ENCODE measurements around the gene BICC1.

BICC1 gene

DNA sequence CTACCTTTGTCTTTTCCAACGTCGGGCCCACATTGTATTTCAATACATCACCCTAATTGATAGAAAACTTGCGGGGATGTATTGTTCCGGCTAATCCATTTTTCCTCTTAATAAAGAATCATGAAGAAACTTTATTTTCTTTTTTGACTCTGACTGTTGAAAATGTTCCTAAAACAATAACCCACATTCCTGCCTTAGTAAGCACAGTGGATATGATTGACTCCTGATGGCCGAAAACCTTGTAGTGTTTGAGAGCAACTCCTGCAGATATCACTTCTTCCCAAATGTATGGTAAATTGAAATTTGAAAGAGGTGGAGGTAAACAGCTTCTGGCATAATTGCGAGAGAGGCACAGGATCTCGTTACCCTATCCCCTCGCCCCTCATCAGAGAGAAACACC is 65.7 kb downstream of the BICC1 start:
- Histone ChIP-seq H3F3A (ENCODE audit: low read depth) (no peaks in the 10 kb centered on the region), H3K4me3 (ENCODE audit: low read length, poor library complexity, severe bottlenecking) (no peak overlapping the region), H3K79me2 (ENCODE audit: insufficient read depth, low read length) (no peaks in the 10 kb centered on the region), H2AFZ (ENCODE audit: low read length) (no peak overlapping the region), H3K9ac (ENCODE audit: low read depth, low read length, poor library complexity, severe bottlenecking) (no peak overlapping the region), H3K9me3 (ENCODE audit: insufficient read depth, low read depth, low read length) (no peaks in the 10 kb centered on the region), H3K4me1 (ENCODE audit: insufficient read depth, low read length, poor library complexity, severe bottlenecking) (no peaks in the 10 kb centered on the region), H3K27me3 (ENCODE audit: insufficient read depth, low read length, poor library complexity, severe bottlenecking) (no peaks in the 10 kb centered on the region), H3K4me2 (ENCODE audit: low read depth, low read length, poor library complexity, severe bottlenecking) (no peak overlapping the region), H3K36me3 (ENCODE audit: insufficient read depth, low read length) (no peaks in the 10 kb centered on the region), H3K9me2 (replicated peaks; ENCODE audit: low read depth, low read length) (no peaks in the 10 kb centered on the region), H4K20me1 (ENCODE audit: insufficient read depth, low read length, poor library complexity, severe bottlenecking) (no peaks in the 10 kb centered on the region)
- TF ChIP-seq, protein P1, sequence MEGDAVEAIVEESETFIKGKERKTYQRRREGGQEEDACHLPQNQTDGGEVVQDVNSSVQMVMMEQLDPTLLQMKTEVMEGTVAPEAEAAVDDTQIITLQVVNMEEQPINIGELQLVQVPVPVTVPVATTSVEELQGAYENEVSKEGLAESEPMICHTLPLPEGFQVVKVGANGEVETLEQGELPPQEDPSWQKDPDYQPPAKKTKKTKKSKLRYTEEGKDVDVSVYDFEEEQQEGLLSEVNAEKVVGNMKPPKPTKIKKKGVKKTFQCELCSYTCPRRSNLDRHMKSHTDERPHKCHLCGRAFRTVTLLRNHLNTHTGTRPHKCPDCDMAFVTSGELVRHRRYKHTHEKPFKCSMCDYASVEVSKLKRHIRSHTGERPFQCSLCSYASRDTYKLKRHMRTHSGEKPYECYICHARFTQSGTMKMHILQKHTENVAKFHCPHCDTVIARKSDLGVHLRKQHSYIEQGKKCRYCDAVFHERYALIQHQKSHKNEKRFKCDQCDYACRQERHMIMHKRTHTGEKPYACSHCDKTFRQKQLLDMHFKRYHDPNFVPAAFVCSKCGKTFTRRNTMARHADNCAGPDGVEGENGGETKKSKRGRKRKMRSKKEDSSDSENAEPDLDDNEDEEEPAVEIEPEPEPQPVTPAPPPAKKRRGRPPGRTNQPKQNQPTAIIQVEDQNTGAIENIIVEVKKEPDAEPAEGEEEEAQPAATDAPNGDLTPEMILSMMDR (conservative IDR thresholded peaks at IDR 0.05; ENCODE audit: low read length): no peak
- TF ChIP-seq EZH2phosphoT487 (IDR thresholded peaks at IDR 0.05; ENCODE audit: borderline replicate concordance): no peak

DNA sequence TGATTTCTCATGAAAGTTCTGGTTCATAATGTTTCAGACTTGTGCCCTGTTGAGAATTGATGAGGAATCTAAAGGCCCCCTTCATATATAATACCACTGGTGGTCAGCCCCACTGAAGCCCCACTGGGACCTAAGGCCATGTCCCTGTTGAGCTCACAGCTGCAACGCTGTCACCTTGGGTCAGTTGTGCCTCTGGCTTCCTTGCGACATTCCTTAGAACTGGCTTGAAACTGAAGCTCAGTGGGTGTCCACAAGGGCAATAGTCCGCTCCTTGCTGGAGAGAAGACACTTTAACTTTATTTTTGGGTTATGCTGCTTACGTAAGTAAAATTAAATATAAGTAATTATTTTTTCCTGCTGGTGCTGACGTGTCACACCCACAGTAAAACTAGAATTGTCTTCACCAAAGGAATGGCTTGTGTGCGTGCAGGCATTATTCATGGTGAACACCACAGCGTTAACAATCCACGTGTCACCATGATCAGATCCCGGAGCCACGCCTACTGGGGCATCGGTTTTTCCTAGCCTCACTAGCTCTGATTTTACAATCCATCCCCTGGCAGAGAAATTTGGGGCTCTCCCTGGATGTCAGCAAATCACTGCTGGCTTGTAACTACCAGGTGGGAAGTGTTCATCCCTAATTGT is 66.5 kb downstream of the BICC1 start:
- no peaks in the 10 kb centered on the region for H3K36me3 ChIP-seq (ENCODE audit: insufficient read depth, low read length)
- H3K79me2 ChIP-seq (ENCODE audit: insufficient read depth, low read length): no peaks in the 10 kb centered on the region
- H3F3A ChIP-seq (ENCODE audit: low read depth): no peaks in the 10 kb centered on the region
- no peak overlapping the region for H2AFZ ChIP-seq (ENCODE audit: low read length)
- no peaks in the 10 kb centered on the region for H3K27me3 ChIP-seq (ENCODE audit: insufficient read depth, low read length, poor library complexity, severe bottlenecking)
- H3K4me2 ChIP-seq (ENCODE audit: low read depth, low read length, poor library complexity, severe bottlenecking): no peak overlapping the region
- no peak overlapping the region for H3K4me3 ChIP-seq (ENCODE audit: low read length, poor library complexity, severe bottlenecking)
- H4K20me1 ChIP-seq (ENCODE audit: insufficient read depth, low read length, poor library complexity, severe bottlenecking): no peaks in the 10 kb centered on the region
- H3K9ac ChIP-seq (ENCODE audit: low read depth, low read length, poor library complexity, severe bottlenecking): no peak overlapping the region
- no peaks in the 10 kb centered on the region for H3K4me1 ChIP-seq (ENCODE audit: insufficient read depth, low read length, poor library complexity, severe bottlenecking)
- no peaks in the 10 kb centered on the region for H3K9me3 ChIP-seq (ENCODE audit: insufficient read depth, low read depth, low read length)
- H3K9me2 ChIP-seq (replicated peaks; ENCODE audit: low read depth, low read length): no peaks in the 10 kb centered on the region
- TF ChIP-seq, protein P1 (conservative IDR thresholded peaks at IDR 0.05; ENCODE audit: low read length): no peak
- TF ChIP-seq EZH2phosphoT487 (IDR thresholded peaks at IDR 0.05; ENCODE audit: borderline replicate concordance): no peak

DNA sequence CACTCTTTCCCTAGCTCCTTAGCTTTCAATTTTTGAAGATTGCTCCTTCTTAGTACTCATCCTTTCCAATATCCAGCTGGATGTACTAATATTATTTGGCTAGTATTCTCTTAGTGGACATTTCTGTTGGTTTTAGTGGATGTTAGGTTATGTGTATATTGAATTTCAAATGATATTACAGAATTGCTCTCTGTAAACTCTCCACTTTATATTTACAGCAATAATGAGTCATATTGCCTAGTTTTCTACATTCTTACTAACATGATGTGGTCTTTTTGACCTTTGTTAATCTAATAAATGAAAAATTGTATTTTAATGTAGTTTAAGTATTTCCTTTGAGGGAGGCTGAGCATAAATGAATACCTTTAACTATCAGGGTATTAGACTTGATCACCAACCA is 69.4 kb downstream of the BICC1 start:
- no peak overlapping the region for H2AFZ ChIP-seq (ENCODE audit: low read length)
- H3K9me2 ChIP-seq (replicated peaks; ENCODE audit: low read depth, low read length): no peaks in the 10 kb centered on the region
- no peaks in the 10 kb centered on the region for H3K4me1 ChIP-seq (ENCODE audit: insufficient read depth, low read length, poor library complexity, severe bottlenecking)
- H3K9me3 ChIP-seq (ENCODE audit: insufficient read depth, low read depth, low read length): no peaks in the 10 kb centered on the region
- H3K27me3 ChIP-seq (ENCODE audit: insufficient read depth, low read length, poor library complexity, severe bottlenecking): no peaks in the 10 kb centered on the region
- H4K20me1 ChIP-seq (ENCODE audit: insufficient read depth, low read length, poor library complexity, severe bottlenecking): no peaks in the 10 kb centered on the region
- H3K79me2 ChIP-seq (ENCODE audit: insufficient read depth, low read length): no peaks in the 10 kb centered on the region
- no peak overlapping the region for H3K4me3 ChIP-seq (ENCODE audit: low read length, poor library complexity, severe bottlenecking)
- no peak overlapping the region for H3K9ac ChIP-seq (ENCODE audit: low read depth, low read length, poor library complexity, severe bottlenecking)
- TF ChIP-seq, protein P1 (conservative IDR thresholded peaks at IDR 0.05; ENCODE audit: low read length): no peak
- TF ChIP-seq EZH2phosphoT487 (IDR thresholded peaks at IDR 0.05; ENCODE audit: borderline replicate concordance): no peak
- H3F3A ChIP-seq (ENCODE audit: low read depth): no peaks in the 10 kb centered on the region
- no peak overlapping the region for H3K4me2 ChIP-seq (ENCODE audit: low read depth, low read length, poor library complexity, severe bottlenecking)
- no peaks in the 10 kb centered on the region for H3K36me3 ChIP-seq (ENCODE audit: insufficient read depth, low read length)
